ENCODE results near the gene GFRA3.

Gene GFRA3

GRCh38 chr5:138246334-138246733 lies 28.1 kb downstream of the GFRA3 start:
- no peak for DNase-seq

- no peak for DNase-seq
These were observed 28.7 kb downstream of the GFRA3 start for GRCh38 chr5:138245717-138246116.

GRCh38 chr5:138243794-138244193 lies 30.6 kb downstream of the GFRA3 start:
- no peak for DNase-seq

GRCh38 chr5:138241688-138242571 lies 32.5 kb downstream of the GFRA3 start:
- peak; percentile 76 for DNase-seq

GRCh38 chr5:138240650-138241385 lies 33.6 kb downstream of the GFRA3 start:
- no peak for DNase-seq

- no peak for DNase-seq
These were observed 36.4 kb downstream of the GFRA3 start for GRCh38 chr5:138238034-138238433.

GRCh38 chr5:138234651-138235050 lies 39.8 kb downstream of the GFRA3 start:
- no peak for DNase-seq

- peak; percentile 12 for DNase-seq
These were observed 41.1 kb downstream of the GFRA3 start for GRCh38 chr5:138233280-138233679.

- DNase-seq: peak; percentile 93
These were observed 43.3 kb downstream of the GFRA3 start for GRCh38 chr5:138230981-138231589.

GRCh38 chr5:138230261-138230660 lies 44.2 kb downstream of the GFRA3 start:
- DNase-seq: peak; percentile 33

GRCh38 chr5:138229387-138229786 lies 45.0 kb downstream of the GFRA3 start:
- DNase-seq: no peak

- DNase-seq: no peak
These were observed 47.5 kb downstream of the GFRA3 start for GRCh38 chr5:138226910-138227309.

- DNase-seq: no peak
These were observed 49.7 kb downstream of the GFRA3 start for GRCh38 chr5:138224712-138225111.

- DNase-seq: no peak
These were observed 50.9 kb downstream of the GFRA3 start for GRCh38 chr5:138223532-138223931.

GRCh38 chr5:138216799-138217198 lies 57.6 kb downstream of the GFRA3 start:
- peak; percentile 9 for DNase-seq

GRCh38 chr5:138213161-138214029 lies 61.0 kb downstream of the GFRA3 start, which contains the start of gene CDC23:
Gene CDC23, minus strand, starts transcription at chr5:138213323. Its CDS starts 11 bp downstream, at chr5:138213312.
- DNase-seq: peak; percentile 100

GRCh38 chr5:138212828-138213160 lies 61.6 kb downstream of the GFRA3 start:
- DNase-seq: peak; percentile 61

GRCh38 chr5:138210985-138211384 lies 63.4 kb downstream of the GFRA3 start:
- DNase-seq: no peak
